HEK293 (cell line): ENCODE results near the gene RNU1-3.
"Not testable (repeated sequence)": the region's sequence is repeated elsewhere in the genome, so short reads cannot be mapped to it uniquely, and the experiment has no call there.

Experiments used
- KLF9 ChIP-seq: fragments of 450-650 bp; formaldehyde crosslinking; IDR thresholded peaks from 2 replicates; pipeline ENCODE4 v1.5.1; 2016; ENCODE audit warnings: missing biosample characterization, missing genetic modification characterization, low read depth
- OSR2 ChIP-seq: fragments of 450-650 bp; formaldehyde crosslinking; IDR thresholded peaks from 2 replicates; pipeline ENCODE4 v1.5.1; 2016; ENCODE audit warnings: missing biosample characterization, missing genetic modification characterization
- PRDM2 ChIP-seq: fragments of 450-650 bp; formaldehyde crosslinking; IDR thresholded peaks from 2 replicates; pipeline ENCODE4 v1.5.1; 2016; ENCODE audit warnings: missing biosample characterization, missing genetic modification characterization, borderline replicate concordance
- ZNF138 ChIP-seq: fragments of 450-650 bp; formaldehyde crosslinking; IDR thresholded peaks from 2 replicates; pipeline ENCODE4 v1.5.1; 2016; ENCODE audit warnings: missing biosample characterization, missing genetic modification characterization, borderline replicate concordance
- ZNF146 ChIP-seq: fragments of 450-650 bp; formaldehyde crosslinking; IDR thresholded peaks from 2 replicates; pipeline ENCODE4 v1.5.1; 2016; ENCODE audit warnings: missing biosample characterization, missing genetic modification characterization
- ZNF19 ChIP-seq: fragments of 450-650 bp; formaldehyde crosslinking; IDR thresholded peaks from 2 replicates; pipeline ENCODE4; 2016; ENCODE audit warnings: missing biosample characterization, missing genetic modification characterization, low read depth
- ZNF211 ChIP-seq: fragments of 450-650 bp; formaldehyde crosslinking; IDR thresholded peaks from 2 replicates; pipeline ENCODE4 v1.5.1; 2016; ENCODE audit warnings: low read depth, missing biosample characterization, missing genetic modification characterization
- ZNF354C ChIP-seq: fragments of 450-650 bp; formaldehyde crosslinking; IDR thresholded peaks from 2 replicates; pipeline ENCODE4 v1.5.1; 2016; ENCODE audit warnings: missing biosample characterization, missing genetic modification characterization, low read depth, borderline replicate concordance
- ZNF560 ChIP-seq: fragments of 450-650 bp; formaldehyde crosslinking; IDR thresholded peaks from 2 replicates; pipeline ENCODE4 v1.5.1; 2017; ENCODE audit warnings: missing biosample characterization, missing genetic modification characterization, borderline replicate concordance
- ZNF623 ChIP-seq: fragments of 450-650 bp; formaldehyde crosslinking; IDR thresholded peaks from 2 replicates; pipeline ENCODE4 v1.5.1; 2016; ENCODE audit warnings: missing biosample characterization, missing genetic modification characterization
- ZNF658 ChIP-seq: fragments of 450-650 bp; formaldehyde crosslinking; IDR thresholded peaks from 2 replicates; pipeline ENCODE4; 2016; ENCODE audit warnings: missing biosample characterization, missing genetic modification characterization
- TF ChIP-seq, protein P1 (sequence below): fragments of 450-650 bp; formaldehyde crosslinking; IDR thresholded peaks from 2 replicates; pipeline ENCODE4 v1.5.1; 2016; ENCODE audit warnings: missing biosample characterization, missing genetic modification characterization
- TF ChIP-seq, protein P2 (sequence below): fragments of 450-650 bp; formaldehyde crosslinking; IDR thresholded peaks from 2 replicates; pipeline ENCODE4 v1.5.1; 2016; ENCODE audit warnings: missing biosample characterization, missing genetic modification characterization, low read depth

DNA sequence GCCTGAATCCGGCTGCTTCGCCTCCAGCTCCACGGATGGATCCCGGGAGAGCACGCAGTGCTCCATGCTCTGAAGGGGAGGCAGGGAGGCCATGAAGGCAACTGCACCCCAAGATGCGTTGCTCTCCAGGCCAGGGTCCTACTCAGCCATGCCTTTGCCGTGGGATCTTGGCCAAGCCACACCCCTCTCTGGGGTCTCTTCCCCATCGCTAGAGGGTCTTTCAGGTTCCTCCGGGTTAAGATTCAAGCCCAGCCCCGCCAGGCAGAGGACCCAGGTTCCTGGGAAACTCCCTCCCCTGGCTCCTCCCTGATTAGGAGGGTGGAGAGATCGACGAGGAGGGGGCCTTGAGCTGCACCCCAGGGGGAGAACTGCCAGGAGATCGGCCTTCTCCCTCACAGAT, 37.3 kb upstream of the RNU1-3 start:
- TF ChIP-seq ZNF146 (tag by site-specific recombination); ZNF19 (tag by site-specific recombination); ZNF623 (tag by site-specific recombination); ZNF354C (tag by site-specific recombination); ZNF658; ZNF138 (tag by site-specific recombination); ZNF211 (tag by site-specific recombination); OSR2 (tag by site-specific recombination); PRDM2 (tag by site-specific recombination); ZNF560 (tag by site-specific recombination); KLF9 (tag by site-specific recombination): not testable (repeated sequence)
- TF ChIP-seq, protein P1, sequence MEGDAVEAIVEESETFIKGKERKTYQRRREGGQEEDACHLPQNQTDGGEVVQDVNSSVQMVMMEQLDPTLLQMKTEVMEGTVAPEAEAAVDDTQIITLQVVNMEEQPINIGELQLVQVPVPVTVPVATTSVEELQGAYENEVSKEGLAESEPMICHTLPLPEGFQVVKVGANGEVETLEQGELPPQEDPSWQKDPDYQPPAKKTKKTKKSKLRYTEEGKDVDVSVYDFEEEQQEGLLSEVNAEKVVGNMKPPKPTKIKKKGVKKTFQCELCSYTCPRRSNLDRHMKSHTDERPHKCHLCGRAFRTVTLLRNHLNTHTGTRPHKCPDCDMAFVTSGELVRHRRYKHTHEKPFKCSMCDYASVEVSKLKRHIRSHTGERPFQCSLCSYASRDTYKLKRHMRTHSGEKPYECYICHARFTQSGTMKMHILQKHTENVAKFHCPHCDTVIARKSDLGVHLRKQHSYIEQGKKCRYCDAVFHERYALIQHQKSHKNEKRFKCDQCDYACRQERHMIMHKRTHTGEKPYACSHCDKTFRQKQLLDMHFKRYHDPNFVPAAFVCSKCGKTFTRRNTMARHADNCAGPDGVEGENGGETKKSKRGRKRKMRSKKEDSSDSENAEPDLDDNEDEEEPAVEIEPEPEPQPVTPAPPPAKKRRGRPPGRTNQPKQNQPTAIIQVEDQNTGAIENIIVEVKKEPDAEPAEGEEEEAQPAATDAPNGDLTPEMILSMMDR (tag by site-specific recombination), result not testable (repeated sequence)
- TF ChIP-seq, protein P2, sequence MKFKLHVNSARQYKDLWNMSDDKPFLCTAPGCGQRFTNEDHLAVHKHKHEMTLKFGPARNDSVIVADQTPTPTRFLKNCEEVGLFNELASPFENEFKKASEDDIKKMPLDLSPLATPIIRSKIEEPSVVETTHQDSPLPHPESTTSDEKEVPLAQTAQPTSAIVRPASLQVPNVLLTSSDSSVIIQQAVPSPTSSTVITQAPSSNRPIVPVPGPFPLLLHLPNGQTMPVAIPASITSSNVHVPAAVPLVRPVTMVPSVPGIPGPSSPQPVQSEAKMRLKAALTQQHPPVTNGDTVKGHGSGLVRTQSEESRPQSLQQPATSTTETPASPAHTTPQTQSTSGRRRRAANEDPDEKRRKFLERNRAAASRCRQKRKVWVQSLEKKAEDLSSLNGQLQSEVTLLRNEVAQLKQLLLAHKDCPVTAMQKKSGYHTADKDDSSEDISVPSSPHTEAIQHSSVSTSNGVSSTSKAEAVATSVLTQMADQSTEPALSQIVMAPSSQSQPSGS (tag by site-specific recombination), result not testable (repeated sequence)
